Keratinocyte (primary cell): ENCODE results near the gene NFATC1. TPM values are rescaled to one million over a fixed set of nuclear protein-coding genes. Genes with fewer than 3 reads are reported as not detected.

Source experiments
- DNase-seq: peaks from one replicate; pipeline ENCODE4 v3.0.0-alpha.2; 2011; ENCODE audit warnings: low read depth, missing footprints, low spot score
- FAIRE-seq: peaks from 2 replicates; lab custom pipeline; 2011; peaks lifted over from hg19 to GRCh38; lab: Jason Lieb, UNC
- H2AFZ ChIP-seq: 2 replicates; pipeline ENCODE4 v1.6.0; 2012; ENCODE audit warnings: low read length, control low read depth, inconsistent platforms; ENCODE audit not compliant: control insufficient read depth
- H3K27ac ChIP-seq: 2 replicates; pipeline ENCODE4 v1.5.1; 2011; ENCODE audit warnings: low read length; ENCODE audit not compliant: control insufficient read depth, insufficient read depth
- H3K27me3 ChIP-seq: 3 replicates; pipeline ENCODE4 v1.6.0; 2011; ENCODE audit warnings: low read length; ENCODE audit not compliant: control insufficient read depth, insufficient read depth; ENCODE audit errors: extremely low read depth
- H3K36me3 ChIP-seq, 2 experiments: 2 replicates in 1 of 2; 3 replicates in 1 of 2; pipeline ENCODE4 v1.5.1; 2011; ENCODE audit warnings: low read length in 2 of 2, mild to moderate bottlenecking in 1 of 2; ENCODE audit not compliant: control insufficient read depth in 2 of 2, insufficient read depth in 2 of 2; ENCODE audit errors: extremely low read depth in 1 of 2
- H3K4me1 ChIP-seq: 3 replicates; pipeline ENCODE4 v1.5.1; 2011; ENCODE audit warnings: low read length; ENCODE audit not compliant: control insufficient read depth, insufficient read depth; ENCODE audit errors: extremely low read depth
- H3K4me2 ChIP-seq: 3 replicates; pipeline ENCODE4 v1.6.0; 2011; ENCODE audit warnings: low read depth, low read length; ENCODE audit not compliant: control insufficient read depth, insufficient read depth; ENCODE audit errors: extremely low read depth
- H3K4me3 ChIP-seq, 3 experiments: fragments of 200-600 bp in 1 of 3; sonication (generic) in 1 of 3; 2 replicates in 2 of 3; 3 replicates in 1 of 3; pipeline ENCODE4 v1.5.1; 2011 to 2016; ENCODE audit warnings: low read length in 3 of 3, mild to moderate bottlenecking in 3 of 3, control low read depth in 2 of 3, inconsistent platforms in 1 of 3, low read depth in 1 of 3, mixed read lengths in 1 of 3, mixed run types in 1 of 3, moderate library complexity in 1 of 3; ENCODE audit not compliant: control insufficient read depth in 2 of 3, insufficient read depth in 2 of 3; ENCODE audit errors: extremely low read depth in 1 of 3
- H3K79me2 ChIP-seq: 2 replicates; pipeline ENCODE4 v1.6.0; 2012; ENCODE audit warnings: low read length; ENCODE audit not compliant: control insufficient read depth, insufficient read depth
- H3K9ac ChIP-seq: 3 replicates; pipeline ENCODE4 v1.6.0; 2011; ENCODE audit warnings: low read length; ENCODE audit not compliant: control insufficient read depth, insufficient read depth; ENCODE audit errors: extremely low read depth
- H3K9me1 ChIP-seq: 3 replicates; pipeline ENCODE4 v1.6.0; 2011; ENCODE audit warnings: low read length; ENCODE audit not compliant: control insufficient read depth, insufficient read depth; ENCODE audit errors: extremely low read depth
- H3K9me3 ChIP-seq: 2 replicates; pipeline ENCODE4 v1.5.1; 2012; ENCODE audit warnings: low read depth, low read length; ENCODE audit not compliant: control insufficient read depth
- H4K20me1 ChIP-seq: 3 replicates; pipeline ENCODE4 v1.6.0; 2011; ENCODE audit warnings: low read length; ENCODE audit not compliant: control insufficient read depth, insufficient read depth; ENCODE audit errors: extremely low read depth
- CTCF ChIP-seq, 3 experiments: IDR thresholded peaks in 1 of 3; conservative IDR thresholded peaks in 1 of 3; optimal IDR thresholded peaks in 1 of 3; 2 replicates in 2 of 3; 3 replicates in 1 of 3; pipeline versions ENCODE3 to v1.5.1; 2011; ENCODE audit warnings: low read length in 3 of 3, mild to moderate bottlenecking in 3 of 3, moderate library complexity in 2 of 3, control low read depth in 1 of 3, inconsistent platforms in 1 of 3; ENCODE audit not compliant: insufficient read depth in 2 of 3; ENCODE audit errors: extremely low read depth in 1 of 3
- EZH2 ChIP-seq: IDR thresholded peaks from one replicate; pipeline ENCODE4 v1.6.1; 2012; ENCODE audit warnings: inconsistent platforms, mild to moderate bottlenecking, low read length, moderate library complexity
- dilution Hi-C: fragments of 300-500 bp; cut with MboI; formaldehyde crosslinking; loops from one replicate; pipeline ENCODE4 v1.7.0; 2020; ENCODE audit warnings: low sequenced_read_pairs; ENCODE audit not compliant: extremely low pct_ligation_motif_present
- polyA plus RNA-seq, 5 experiments: library from polyadenylated mRNA; depleted of rRNA in 3 of 5; stranded (reverse) in 3 of 5; stranded (forward) in 1 of 5; unstranded in 1 of 5; fragments of >200 nt; gene quantifications; 1 replicate in 1 of 5; 2 replicates in 3 of 5; 3 replicates in 1 of 5; pipeline versions ENCODE4 v1.2.1 to v1.2.3, GENCODE V29; 2011 to 2012; ENCODE audit warnings: missing spikeins in 2 of 5, low read depth in 1 of 5, low replicate concordance in 1 of 5

Gene NFATC1
- polyA plus RNA-seq, 1 donor (not counting 4 experiments of a cell fraction or from before 2014, with no cell fraction given), result 0.77 TPM

GRCh38 chr18:79421275-79421857 is 25.6 kb downstream of the NFATC1 start:
- no peak overlapping the region for H3K4me3 ChIP-seq
- H3K27me3 ChIP-seq, result no peaks in the 10 kb centered on the region
- peaks cover 0 to 8% of the 10 kb centered on the region in 2 experiments for H3K36me3 ChIP-seq
- H2AFZ ChIP-seq, result no peak overlapping the region
- no peak for FAIRE-seq
- no peaks in the 10 kb centered on the region for H3K9me3 ChIP-seq
- no peak for DNase-seq
- dilution Hi-C loops, result no loop called here
- H3K9ac ChIP-seq, result no peak overlapping the region
- H3K9me1 ChIP-seq, result no peaks in the 10 kb centered on the region
- no peak overlapping the region for H3K4me2 ChIP-seq
- TF ChIP-seq EZH2 (no peak), CTCF (optimal IDR thresholded peaks at IDR 0.05 in 1 of 3, IDR thresholded peaks at IDR 0.05 in 1 of 3, conservative IDR thresholded peaks at IDR 0.05 in 1 of 3; ENCODE audit: extremely low read depth in 1 of 3, insufficient read depth in 2 of 3, low read length in 3 of 3) (no peak)
- H3K79me2 ChIP-seq, result no peaks in the 10 kb centered on the region
- no peak overlapping the region for H3K27ac ChIP-seq
- no peaks in the 10 kb centered on the region for H4K20me1 ChIP-seq
- H3K4me1 ChIP-seq, result no peaks in the 10 kb centered on the region

GRCh38 chr18:79422022-79422782 is 26.5 kb downstream of the NFATC1 start:
- H3K79me2 ChIP-seq, result no peaks in the 10 kb centered on the region
- no peak for DNase-seq
- H3K9me1 ChIP-seq, result no peaks in the 10 kb centered on the region
- H3K4me1 ChIP-seq, result no peaks in the 10 kb centered on the region
- peaks cover 0 to 8% of the 10 kb centered on the region in 2 experiments for H3K36me3 ChIP-seq
- H3K9me3 ChIP-seq, result no peaks in the 10 kb centered on the region
- no peak overlapping the region for H3K27ac ChIP-seq
- TF ChIP-seq CTCF (optimal IDR thresholded peaks at IDR 0.05 in 1 of 3, IDR thresholded peaks at IDR 0.05 in 1 of 3, conservative IDR thresholded peaks at IDR 0.05 in 1 of 3; ENCODE audit: extremely low read depth in 1 of 3, insufficient read depth in 2 of 3, low read length in 3 of 3) (no peak), EZH2 (no peak)
- H4K20me1 ChIP-seq, result no peaks in the 10 kb centered on the region
- H3K9ac ChIP-seq, result no peak overlapping the region
- dilution Hi-C loops, result no loop called here
- FAIRE-seq, result no peak
- no peak overlapping the region for H2AFZ ChIP-seq
- no peaks in the 10 kb centered on the region for H3K27me3 ChIP-seq
- H3K4me3 ChIP-seq, result no peak overlapping the region
- no peak overlapping the region for H3K4me2 ChIP-seq
